ENCODE data around the gene NXPE1. TPM values are rescaled to one million over a fixed set of nuclear protein-coding genes. Genes with fewer than 3 reads are reported as not detected.

The NXPE1 gene
- total RNA-seq, 1 donor from 2014 or later, result 0.27 TPM

- peaks cover 6% of the 10 kb centered on the region for H3K4me1 Mint-ChIP-seq (ENCODE audit: unreplicated experiment)
- no peak overlapping the region for H3K4me3 Mint-ChIP-seq
- H3K27ac Mint-ChIP-seq, result no peak overlapping the region
- peaks cover 5% of the 10 kb centered on the region for H3K9me3 Mint-ChIP-seq
- DNase-seq (ENCODE audit: extremely low spot score, unreplicated experiment), result no peak
- H3K27me3 Mint-ChIP-seq, result peaks cover 7% of the 10 kb centered on the region
- no peak for TF ChIP-seq CTCF (conservative IDR thresholded peaks at IDR 0.05)
- H3K36me3 Mint-ChIP-seq, result no peaks in the 10 kb centered on the region
Measured at GRCh38 chr11:114511079-114511478, 48.6 kb downstream of the NXPE1 start.

- H3K4me3 Mint-ChIP-seq, result no peak overlapping the region
- no peak overlapping the region for H3K27ac Mint-ChIP-seq
- no peaks in the 10 kb centered on the region for H3K4me1 Mint-ChIP-seq (ENCODE audit: unreplicated experiment)
- no peak for DNase-seq (ENCODE audit: extremely low spot score, unreplicated experiment)
- no peaks in the 10 kb centered on the region for H3K36me3 Mint-ChIP-seq
- no peak for TF ChIP-seq CTCF (conservative IDR thresholded peaks at IDR 0.05)
- H3K27me3 Mint-ChIP-seq, result no peaks in the 10 kb centered on the region
- no peaks in the 10 kb centered on the region for H3K9me3 Mint-ChIP-seq
Measured at GRCh38 chr11:114501901-114502300, 57.8 kb downstream of the NXPE1 start.

GRCh38 chr11:114499756-114500155 lies 59.9 kb downstream of the NXPE1 start:
- H3K9me3 Mint-ChIP-seq, result no peaks in the 10 kb centered on the region
- H3K4me3 Mint-ChIP-seq, result no peak overlapping the region
- DNase-seq (ENCODE audit: extremely low spot score, unreplicated experiment), result no peak
- no peaks in the 10 kb centered on the region for H3K4me1 Mint-ChIP-seq (ENCODE audit: unreplicated experiment)
- no peak for TF ChIP-seq CTCF (conservative IDR thresholded peaks at IDR 0.05)
- H3K36me3 Mint-ChIP-seq, result no peaks in the 10 kb centered on the region
- H3K27ac Mint-ChIP-seq, result no peak overlapping the region
- H3K27me3 Mint-ChIP-seq, result no peaks in the 10 kb centered on the region

GRCh38 chr11:114496915-114497314 lies 62.8 kb downstream of the NXPE1 start:
- Mint-ChIP-seq H3K27ac (no peak overlapping the region), H3K4me1 (ENCODE audit: unreplicated experiment) (no peaks in the 10 kb centered on the region), H3K36me3 (no peaks in the 10 kb centered on the region), H3K9me3 (no peaks in the 10 kb centered on the region), H3K27me3 (no peaks in the 10 kb centered on the region), H3K4me3 (no peak overlapping the region)
- TF ChIP-seq CTCF (conservative IDR thresholded peaks at IDR 0.05), result no peak
- DNase-seq (ENCODE audit: extremely low spot score, unreplicated experiment), result no peak

- Mint-ChIP-seq H3K9me3 (peaks cover 5% of the 10 kb centered on the region), H3K4me3 (no peak overlapping the region), H3K4me1 (ENCODE audit: unreplicated experiment) (no peaks in the 10 kb centered on the region), H3K36me3 (peaks cover 4% of the 10 kb centered on the region), H3K27ac (no peak overlapping the region), H3K27me3 (peaks cover 3% of the 10 kb centered on the region)
- no peak for TF ChIP-seq CTCF (conservative IDR thresholded peaks at IDR 0.05)
- no peak for DNase-seq (ENCODE audit: extremely low spot score, unreplicated experiment)
Measured at GRCh38 chr11:114483929-114484328, 75.8 kb downstream of the NXPE1 start.

- Mint-ChIP-seq H3K27me3 (peaks cover 3% of the 10 kb centered on the region), H3K4me1 (ENCODE audit: unreplicated experiment) (no peaks in the 10 kb centered on the region), H3K27ac (no peak overlapping the region)
Measured at GRCh38 chr11:114482114-114482513, 77.6 kb downstream of the NXPE1 start.

More at GRCh38 chr11:114482114-114482513, 77.6 kb downstream of the NXPE1 start:
- no peak for DNase-seq (ENCODE audit: extremely low spot score, unreplicated experiment)
- TF ChIP-seq CTCF (conservative IDR thresholded peaks at IDR 0.05), result no peak
- Mint-ChIP-seq H3K9me3 (peaks cover 5% of the 10 kb centered on the region), H3K36me3 (peaks cover 4% of the 10 kb centered on the region), H3K4me3 (no peak overlapping the region)

All from type B pancreatic cell (in vitro differentiated cells).